Measurements from ENCODE around the gene SCIMP. TPM values are rescaled to one million over a fixed set of nuclear protein-coding genes. Genes with fewer than 3 reads are reported as not detected.

Gene SCIMP
- polyA plus RNA-seq, 1 experiment = not detected

DNA sequence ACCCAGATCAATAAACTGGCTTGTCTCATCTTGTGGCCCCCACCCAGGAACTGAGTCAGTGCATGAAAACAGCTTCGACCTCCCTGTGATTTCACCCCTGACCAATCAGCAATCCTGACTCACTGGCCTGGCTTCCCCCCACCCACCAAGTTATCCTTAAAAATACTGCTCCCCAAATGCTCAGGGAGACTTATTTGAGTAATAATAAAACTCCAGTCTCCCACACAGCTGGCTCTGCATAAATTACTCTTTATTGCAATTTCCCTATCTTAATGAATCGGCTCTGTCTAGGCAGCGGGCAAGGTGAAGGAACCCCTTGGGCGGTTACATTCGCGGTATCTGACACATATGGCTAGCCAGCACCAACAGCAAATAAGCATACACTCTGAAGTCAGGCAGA is 37.7 kb upstream of the SCIMP start:
- ChIA-PET CTCF (interaction anchor here (1.0 to 1.4 kb wide), 2 partner anchors 9 to 18 kb away, joined by 3 to 4 read pairs; partner anchors contain the start of gene RABEP1), POLR2A (no interaction called here)
- no peak overlapping the region for H3K4me3 ChIP-seq (ENCODE audit: low read depth, low read length)
- DNase-seq (ENCODE audit: low read depth) = no peak
- H3K27me3 ChIP-seq (ENCODE audit: control insufficient read depth, insufficient read depth, low read length) = no peaks in the 10 kb centered on the region; the same call in 1 of the 2 replicates
- H3K36me3 ChIP-seq (ENCODE audit: control insufficient read depth, insufficient read depth, low read length) = no peaks in the 10 kb centered on the region
- no peak for TF ChIP-seq CTCF (IDR thresholded peaks at IDR 0.05; ENCODE audit: insufficient read depth, low read depth, low read length)

GRCh38 chr17:5269241-5269960 is 34.7 kb upstream of the SCIMP start:
- no peak for TF ChIP-seq CTCF (IDR thresholded peaks at IDR 0.05; ENCODE audit: insufficient read depth, low read depth, low read length)
- ChIA-PET POLR2A (no interaction called here), CTCF (interaction anchor here (0.7 to 1.0 kb wide), 2 partner anchors 13 to 76 kb away, joined by 3 read pairs; partner anchors contain the start of gene RABEP1)
- H3K27me3 ChIP-seq (ENCODE audit: control insufficient read depth, insufficient read depth, low read length) = no peaks in the 10 kb centered on the region
- no peak for DNase-seq (ENCODE audit: low read depth)
- no peak overlapping the region for H3K4me3 ChIP-seq (ENCODE audit: low read depth, low read length)
- no peaks in the 10 kb centered on the region for H3K36me3 ChIP-seq (ENCODE audit: control insufficient read depth, insufficient read depth, low read length)

GRCh38 chr17:5264893-5265292 is 30.2 kb upstream of the SCIMP start:
- no peaks in the 10 kb centered on the region for H3K27me3 ChIP-seq (ENCODE audit: control insufficient read depth, insufficient read depth, low read length)
- TF ChIP-seq CTCF (IDR thresholded peaks at IDR 0.05; ENCODE audit: insufficient read depth, low read depth, low read length) = no peak
- POLR2A ChIA-PET = no interaction called here

GRCh38 chr17:5263441-5263840 is 28.8 kb upstream of the SCIMP start:
- Histone ChIP-seq H3K36me3 (ENCODE audit: control insufficient read depth, insufficient read depth, low read length) (no peaks in the 10 kb centered on the region), H3K4me3 (ENCODE audit: low read depth, low read length) (no peak overlapping the region), H3K27me3 (ENCODE audit: control insufficient read depth, insufficient read depth, low read length) (no peaks in the 10 kb centered on the region)
- ChIA-PET CTCF (no interaction called here), POLR2A (no interaction called here)
- TF ChIP-seq CTCF (IDR thresholded peaks at IDR 0.05; ENCODE audit: insufficient read depth, low read depth, low read length) = no peak
- DNase-seq (ENCODE audit: low read depth) = no peak

More at GRCh38 chr17:5264893-5265292, 30.2 kb upstream of the SCIMP start:
- Histone ChIP-seq H3K4me3 (ENCODE audit: low read depth, low read length) (no peak overlapping the region), H3K36me3 (ENCODE audit: control insufficient read depth, insufficient read depth, low read length) (no peaks in the 10 kb centered on the region)
- DNase-seq (ENCODE audit: low read depth) = no peak
- CTCF ChIA-PET = interaction anchor here (0.6 to 0.9 kb wide), 3 partner anchors 15 to 177 kb away, joined by 3 to 4 read pairs (median 3); no protein-coding TSS in a partner anchor

- Histone ChIP-seq H3K27me3 (ENCODE audit: control insufficient read depth, insufficient read depth, low read length) (no peaks in the 10 kb centered on the region), H3K36me3 (ENCODE audit: control insufficient read depth, insufficient read depth, low read length) (no peaks in the 10 kb centered on the region), H3K4me3 (ENCODE audit: low read depth, low read length) (no peak overlapping the region)
- TF ChIP-seq CTCF (IDR thresholded peaks at IDR 0.05; ENCODE audit: insufficient read depth, low read depth, low read length) = no peak
- POLR2A ChIA-PET = no interaction called here
- CTCF ChIA-PET = no interaction called here
- DNase-seq (ENCODE audit: low read depth) = no peak
These were observed 27.8 kb upstream of the SCIMP start for GRCh38 chr17:5262416-5262991.

Data from BJ (cell line).